ENCODE results near the gene AZGP1.
A peak's percentile ranks its signal among the peaks of the same experiment; 100 is the strongest.
"Not testable (repeated sequence)": the region's sequence is repeated elsewhere in the genome, so short reads cannot be mapped to it uniquely, and the experiment has no call there.

Gene AZGP1

GRCh38 chr7:99975782-99976521 is at the start of gene AZGP1:
Gene AZGP1 (minus strand): TSS chr7:99976031. CDS start chr7:99976020, 11 bp downstream.
- ATAC-seq: peak in 1 of 2 donors; percentile 15

GRCh38 chr7:100024020-100024619 is 48.3 kb upstream of the AZGP1 start:
- no peak for ATAC-seq

GRCh38 chr7:100023526-100023925 is 47.7 kb upstream of the AZGP1 start:
- no peak for ATAC-seq

GRCh38 chr7:100022621-100023020 is 46.8 kb upstream of the AZGP1 start:
- no peak for ATAC-seq

- peak in 1 of 2 donors; percentile 17 for ATAC-seq
These were observed 45.5 kb upstream of the AZGP1 start for GRCh38 chr7:100021297-100021696.

GRCh38 chr7:100019908-100020307 is 44.1 kb upstream of the AZGP1 start:
- no peak for ATAC-seq

- no peak for ATAC-seq
These were observed 42.0 kb upstream of the AZGP1 start for GRCh38 chr7:100017875-100018274.

GRCh38 chr7:100017300-100017699 is 41.5 kb upstream of the AZGP1 start:
- no peak for ATAC-seq

- ATAC-seq: no peak
These were observed 40.5 kb upstream of the AZGP1 start for GRCh38 chr7:100016215-100016901.

- peak; percentile 95 to 97 for ATAC-seq
These were observed 39.7 kb upstream of the AZGP1 start, which contains the start of gene ZKSCAN1 for GRCh38 chr7:100015232-100016214. Gene ZKSCAN1 (plus strand): TSS chr7:100015596. CDS start chr7:100023507, 7,911 bp downstream.

- ATAC-seq: peak; percentile 74 to 75
These were observed 37.5 kb upstream of the AZGP1 start for GRCh38 chr7:100013328-100013676.

GRCh38 chr7:100012385-100013327 is 36.8 kb upstream of the AZGP1 start:
- ATAC-seq: not testable (repeated sequence)

GRCh38 chr7:100011516-100011915 is 35.7 kb upstream of the AZGP1 start:
- ATAC-seq: no peak

- no peak for ATAC-seq
These were observed 35.1 kb upstream of the AZGP1 start for GRCh38 chr7:100010901-100011300.

- not testable (repeated sequence) for ATAC-seq
These were observed 34.1 kb upstream of the AZGP1 start for GRCh38 chr7:100009952-100010351.

GRCh38 chr7:100008525-100008924 is 32.7 kb upstream of the AZGP1 start:
- ATAC-seq: no peak

GRCh38 chr7:100007887-100008286 is 32.1 kb upstream of the AZGP1 start:
- ATAC-seq: no peak

GRCh38 chr7:100003711-100004661 is 28.2 kb upstream of the AZGP1 start:
- ATAC-seq: no peak

- no peak for ATAC-seq
These were observed 24.4 kb upstream of the AZGP1 start for GRCh38 chr7:100000239-100000638.

- ATAC-seq: peak; percentile 91
These were observed 21.8 kb upstream of the AZGP1 start for GRCh38 chr7:99997545-99998137.
